Muscle layer of duodenum (tissue), 2 donors: Measurements from ENCODE around the gene PROKR1.

ENCODE experiments used
- H3K27ac ChIP-seq: one replicate; pipeline ENCODE4 v1.7.0; 2013; ENCODE audit warnings: mild to moderate bottlenecking, low read length
- H3K27me3 ChIP-seq: one replicate; pipeline ENCODE4 v1.7.0; 2013; ENCODE audit warnings: low read depth, mild to moderate bottlenecking, control low read depth, low read length
- H3K36me3 ChIP-seq, 2 donors: one replicate each; pipeline ENCODE4 v1.7.0; 2013; ENCODE audit warnings: low read length in 2 of 2, control low read depth in 1 of 2, mild to moderate bottlenecking in 1 of 2; ENCODE audit not compliant: insufficient read depth in 2 of 2, control insufficient read depth in 1 of 2
- H3K4me1 ChIP-seq, 2 donors: one replicate each; pipeline ENCODE4 v1.7.0; 2013; ENCODE audit warnings: low read length in 2 of 2, mild to moderate bottlenecking in 2 of 2, control low read depth in 1 of 2, moderate library complexity in 1 of 2; ENCODE audit not compliant: insufficient read depth in 2 of 2, control insufficient read depth in 1 of 2
- H3K4me3 ChIP-seq, 2 donors: one replicate each; pipeline ENCODE4 v1.7.0; 2013; ENCODE audit warnings: low read length in 2 of 2, low read depth in 1 of 2, mild to moderate bottlenecking in 1 of 2
- H3K9me3 ChIP-seq, 2 donors: one replicate each; pipeline ENCODE4 v1.7.0; 2013; ENCODE audit warnings: low read length in 2 of 2, control low read depth in 1 of 2, mild to moderate bottlenecking in 1 of 2; ENCODE audit not compliant: control insufficient read depth in 1 of 2
- donor health status: healthy.

The PROKR1 gene

GRCh38 chr2:68684197-68684596 is 40.8 kb downstream of the PROKR1 start:
- Histone ChIP-seq H3K4me3 (no peak overlapping the region), H3K27me3 (no peaks in the 10 kb centered on the region), H3K27ac (no peak overlapping the region), H3K9me3 (no peaks in the 10 kb centered on the region), H3K36me3 (no peaks in the 10 kb centered on the region), H3K4me1 (no peaks in the 10 kb centered on the region)

DNA sequence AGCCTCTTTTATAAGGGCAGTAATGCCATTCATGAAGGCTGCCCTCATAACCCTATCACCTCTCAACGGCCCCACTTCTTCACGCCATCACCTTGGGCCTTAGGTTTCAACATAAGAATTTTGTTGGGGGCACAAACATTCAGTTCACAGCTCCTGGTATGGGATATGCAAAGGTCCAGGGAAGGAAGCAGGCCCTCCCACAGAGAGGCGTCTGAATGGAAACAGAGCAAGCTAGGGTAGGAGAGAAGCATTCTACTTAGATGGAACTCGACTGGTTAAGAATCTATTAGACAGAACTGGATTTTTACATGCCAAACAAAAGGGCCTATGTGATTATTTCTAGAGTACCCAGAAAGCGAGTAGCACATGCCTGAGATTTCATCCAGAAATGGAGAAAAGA is 42.8 kb downstream of the PROKR1 start:
- H3K9me3 ChIP-seq = no peaks in the 10 kb centered on the region
- H3K36me3 ChIP-seq = no peaks in the 10 kb centered on the region
- H3K27ac ChIP-seq = no peak overlapping the region
- H3K4me3 ChIP-seq = no peak overlapping the region
- no peaks in the 10 kb centered on the region for H3K27me3 ChIP-seq
- H3K4me1 ChIP-seq = no peaks in the 10 kb centered on the region

- H3K36me3 ChIP-seq = no peaks in the 10 kb centered on the region
- H3K9me3 ChIP-seq = no peaks in the 10 kb centered on the region
- no peaks in the 10 kb centered on the region for H3K27me3 ChIP-seq
- H3K27ac ChIP-seq = no peak overlapping the region
- H3K4me3 ChIP-seq = no peak overlapping the region
- H3K4me1 ChIP-seq = no peaks in the 10 kb centered on the region
These were observed 43.6 kb downstream of the PROKR1 start for GRCh38 chr2:68687018-68687417.

GRCh38 chr2:68689553-68690537 is 46.5 kb downstream of the PROKR1 start:
- H3K36me3 ChIP-seq = no peaks in the 10 kb centered on the region
- no peaks in the 10 kb centered on the region for H3K4me1 ChIP-seq
- H3K9me3 ChIP-seq = no peaks in the 10 kb centered on the region
- no peak overlapping the region for H3K4me3 ChIP-seq
- no peak overlapping the region for H3K27ac ChIP-seq
- H3K27me3 ChIP-seq = no peaks in the 10 kb centered on the region

- Histone ChIP-seq H3K27ac (no peak overlapping the region), H3K9me3 (no peaks in the 10 kb centered on the region), H3K4me3 (no peak overlapping the region), H3K27me3 (no peaks in the 10 kb centered on the region), H3K36me3 (no peaks in the 10 kb centered on the region), H3K4me1 (no peaks in the 10 kb centered on the region)
These were observed 47.5 kb downstream of the PROKR1 start for GRCh38 chr2:68690851-68691250.

DNA sequence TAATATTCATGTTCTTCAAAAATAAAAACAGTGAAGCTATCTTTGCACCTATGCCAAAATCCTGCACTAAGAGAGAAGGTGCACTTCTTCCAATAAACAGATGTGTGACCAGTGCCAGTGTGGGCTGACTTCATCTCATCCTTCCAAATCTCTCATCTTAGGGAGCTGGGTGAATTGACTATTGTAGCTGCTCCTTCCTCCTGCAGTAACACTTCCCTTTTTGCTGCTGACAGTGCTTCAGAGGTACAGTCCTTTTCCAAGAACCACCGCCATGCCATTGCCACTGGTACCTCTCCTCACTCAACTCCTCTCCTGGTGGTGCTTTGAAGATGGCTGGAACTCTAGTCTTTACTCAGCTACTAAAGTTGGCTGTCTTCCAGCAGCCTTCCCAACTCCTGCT is 49.1 kb downstream of the PROKR1 start:
- Histone ChIP-seq H3K36me3 (no peaks in the 10 kb centered on the region), H3K9me3 (peaks cover 0 to 6% of the 10 kb centered on the region in 2 donors), H3K27ac (no peak overlapping the region), H3K27me3 (no peaks in the 10 kb centered on the region), H3K4me3 (no peak overlapping the region), H3K4me1 (no peaks in the 10 kb centered on the region)

DNA sequence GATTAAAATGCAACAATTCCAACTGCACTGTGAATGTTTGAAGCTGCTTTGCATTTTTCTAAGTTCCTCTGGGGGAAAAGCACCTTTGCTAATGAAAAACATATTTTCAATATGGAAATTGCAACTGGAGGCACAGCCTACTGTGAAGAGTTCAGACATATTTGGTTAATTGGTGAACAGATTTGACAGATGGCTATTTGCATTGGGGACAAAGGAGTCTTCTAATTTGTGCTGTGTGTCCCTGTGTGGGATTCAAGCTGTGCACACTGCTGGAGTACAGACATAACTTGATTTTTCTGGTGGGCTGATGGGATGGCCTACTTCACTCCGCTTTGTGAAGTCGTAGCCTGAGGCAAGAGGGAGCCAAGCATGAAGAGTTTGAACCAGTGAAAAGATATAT is 50.6 kb downstream of the PROKR1 start:
- H3K27ac ChIP-seq = no peak overlapping the region
- no peaks in the 10 kb centered on the region for H3K36me3 ChIP-seq
- H3K4me3 ChIP-seq = no peak overlapping the region
- no peaks in the 10 kb centered on the region for H3K27me3 ChIP-seq
- H3K4me1 ChIP-seq = no peaks in the 10 kb centered on the region
- peaks cover 0 to 6% of the 10 kb centered on the region in 2 donors for H3K9me3 ChIP-seq

DNA sequence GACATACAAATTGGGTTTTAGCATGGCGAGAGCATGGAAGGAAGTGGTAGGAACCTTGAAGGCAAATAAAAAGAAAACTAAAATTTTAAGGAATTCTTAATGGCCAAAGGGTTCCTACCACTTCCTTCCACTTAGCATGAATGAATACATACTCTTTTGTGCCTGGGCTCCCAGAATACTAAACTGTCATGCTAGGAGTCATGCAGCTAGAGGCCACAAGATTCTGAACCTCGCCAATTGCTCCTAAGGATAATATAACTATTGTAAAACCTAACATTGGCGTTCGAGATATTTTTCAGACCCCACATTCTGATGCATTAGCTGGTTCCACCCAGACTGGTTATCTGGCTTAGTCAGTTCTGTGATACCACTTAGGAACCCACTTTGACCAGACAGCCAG is 52.6 kb downstream of the PROKR1 start:
- Histone ChIP-seq H3K27ac (no peak overlapping the region), H3K4me3 (no peak overlapping the region), H3K9me3 (peaks cover 0 to 6% of the 10 kb centered on the region in 2 donors), H3K27me3 (no peaks in the 10 kb centered on the region), H3K36me3 (no peaks in the 10 kb centered on the region), H3K4me1 (no peaks in the 10 kb centered on the region)

GRCh38 chr2:68696554-68696953 is 53.2 kb downstream of the PROKR1 start:
- Histone ChIP-seq H3K36me3 (no peaks in the 10 kb centered on the region), H3K4me1 (no peaks in the 10 kb centered on the region), H3K27ac (no peak overlapping the region), H3K27me3 (no peaks in the 10 kb centered on the region), H3K4me3 (no peak overlapping the region), H3K9me3 (peaks cover 0 to 6% of the 10 kb centered on the region in 2 donors)

- H3K27ac ChIP-seq = no peak overlapping the region
These were observed 55.4 kb downstream of the PROKR1 start for GRCh38 chr2:68698567-68699377.

DNA sequence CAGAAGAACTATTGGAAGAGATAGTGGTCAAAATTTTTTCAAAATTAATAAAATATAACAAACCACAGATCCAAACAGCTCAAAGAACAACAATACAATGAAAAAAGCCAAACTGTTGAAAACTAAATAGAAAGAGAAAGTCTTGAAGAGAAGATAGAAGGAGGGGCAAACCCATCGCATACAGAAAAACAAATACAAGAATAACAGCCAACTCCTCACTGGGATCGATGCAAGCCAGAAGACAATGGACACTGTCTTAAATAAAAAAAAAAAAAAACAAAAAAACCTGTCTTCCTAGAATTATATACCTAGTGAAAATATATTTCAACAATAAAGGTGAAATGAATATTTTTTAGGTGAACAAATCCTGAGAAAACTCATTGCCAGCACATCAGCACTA is 57.2 kb downstream of the PROKR1 start:
- H3K27me3 ChIP-seq = no peaks in the 10 kb centered on the region
- no peaks in the 10 kb centered on the region for H3K36me3 ChIP-seq
- peaks cover 0 to 6% of the 10 kb centered on the region in 2 donors for H3K9me3 ChIP-seq

More at GRCh38 chr2:68698567-68699377, 55.4 kb downstream of the PROKR1 start:
- no peaks in the 10 kb centered on the region for H3K27me3 ChIP-seq
- H3K36me3 ChIP-seq = no peaks in the 10 kb centered on the region
- no peaks in the 10 kb centered on the region for H3K4me1 ChIP-seq
- H3K4me3 ChIP-seq = no peak overlapping the region
- H3K9me3 ChIP-seq = peaks cover 0 to 6% of the 10 kb centered on the region in 2 donors

More for the DNA sequence above, 57.2 kb downstream of the PROKR1 start:
- no peaks in the 10 kb centered on the region for H3K4me1 ChIP-seq
- H3K27ac ChIP-seq = no peak overlapping the region
- H3K4me3 ChIP-seq = no peak overlapping the region
